ENCODE measurements around the gene DOK1. TPM values are rescaled to one million over a fixed set of nuclear protein-coding genes. Genes with fewer than 3 reads are reported as not detected.

DOK1 gene
- total and polyA plus RNA-seq, 4 donors = 17.7 to 37.3 (median 26.6) TPM

- ATAC-seq (ENCODE audit: insufficient read depth, low FRiP score) (no peak), DNase-seq (peak in 2 of 3 donors; percentile 8 to 14)
- no peak overlapping the region for H3K4me3 ChIP-seq
- no peaks in the 10 kb centered on the region for H3K9me3 ChIP-seq (ENCODE audit: control insufficient read depth in 4 of 4, insufficient read depth in 3 of 4, low read length in 3 of 4)
- no peak overlapping the region for H3K27ac ChIP-seq (ENCODE audit: low read depth in 1 of 2, low read length in 1 of 2)
- WGBS, 2 donors = 37 to 49% methylated on average over 4 of the region's 4 CpGs
- no peak for TF ChIP-seq CTCF (IDR thresholded peaks at IDR 0.05; ENCODE audit: control extremely low read depth, extremely low read depth)
- H3K4me1 ChIP-seq (ENCODE audit: control insufficient read depth in 5 of 5, insufficient read depth in 5 of 5, low read length in 5 of 5) = peaks cover 0 to 2% (median 0%) of the 10 kb centered on the region in 5 donors
- no peaks in the 10 kb centered on the region for H3K36me3 ChIP-seq (ENCODE audit: control insufficient read depth in 4 of 4, insufficient read depth in 4 of 4, low read length in 4 of 4)
- no peak overlapping the region for H3K9ac ChIP-seq (ENCODE audit: insufficient read depth in 1 of 2, low read length in 2 of 2)
- H3K27me3 ChIP-seq (ENCODE audit: control insufficient read depth in 3 of 3, insufficient read depth in 3 of 3, low read length in 2 of 3) = peaks cover 0 to 8% (median 0%) of the 10 kb centered on the region in 3 donors
Measured at GRCh38 chr2:74585406-74586185, 31.1 kb downstream of the DOK1 start.

- Histone ChIP-seq H3K27me3 (ENCODE audit: control insufficient read depth in 3 of 3, insufficient read depth in 3 of 3, low read length in 2 of 3) (peaks cover 0 to 9% (median 7%) of the 10 kb centered on the region in 3 donors), H3K36me3 (ENCODE audit: control insufficient read depth in 4 of 4, insufficient read depth in 4 of 4, low read length in 4 of 4) (no peaks in the 10 kb centered on the region), H3K4me3 (no peak overlapping the region), H3K9ac (ENCODE audit: insufficient read depth in 1 of 2, low read length in 2 of 2) (no peak overlapping the region), H3K27ac (ENCODE audit: low read depth in 1 of 2, low read length in 1 of 2) (no peak overlapping the region), H3K9me3 (ENCODE audit: control insufficient read depth in 4 of 4, insufficient read depth in 3 of 4, low read length in 3 of 4) (no peaks in the 10 kb centered on the region), H3K4me1 (ENCODE audit: control insufficient read depth in 5 of 5, insufficient read depth in 5 of 5, low read length in 5 of 5) (peaks cover 0 to 2% (median 0%) of the 10 kb centered on the region in 5 donors)
- WGBS, 2 donors = 18 to 21% methylated on average over 6 of the region's 6 CpGs
- ATAC-seq (ENCODE audit: insufficient read depth, low FRiP score) = peak; percentile 85
- peak; percentile 72 to 84 (median 81) for DNase-seq
- TF ChIP-seq CTCF (IDR thresholded peaks at IDR 0.05; ENCODE audit: control extremely low read depth, extremely low read depth) = peak; percentile 58
Measured at GRCh38 chr2:74587664-74588277, 33.3 kb downstream of the DOK1 start.

- Histone ChIP-seq H3K36me3 (ENCODE audit: control insufficient read depth in 4 of 4, insufficient read depth in 4 of 4, low read length in 4 of 4) (no peaks in the 10 kb centered on the region), H3K4me3 (no peak overlapping the region), H3K27ac (ENCODE audit: low read depth in 1 of 2, low read length in 1 of 2) (no peak overlapping the region), H3K9ac (ENCODE audit: insufficient read depth in 1 of 2, low read length in 2 of 2) (no peak overlapping the region), H3K9me3 (ENCODE audit: control insufficient read depth in 4 of 4, insufficient read depth in 3 of 4, low read length in 3 of 4) (no peaks in the 10 kb centered on the region), H3K4me1 (ENCODE audit: control insufficient read depth in 5 of 5, insufficient read depth in 5 of 5, low read length in 5 of 5) (peaks cover 0 to 2% (median 0%) of the 10 kb centered on the region in 5 donors), H3K27me3 (ENCODE audit: control insufficient read depth in 3 of 3, insufficient read depth in 3 of 3, low read length in 2 of 3) (peaks cover 0 to 12% (median 11%) of the 10 kb centered on the region in 3 donors)
- TF ChIP-seq CTCF (IDR thresholded peaks at IDR 0.05; ENCODE audit: control extremely low read depth, extremely low read depth) = no peak
- DNase-seq = no peak
- ATAC-seq (ENCODE audit: insufficient read depth, low FRiP score) = no peak
- WGBS, 2 donors = 69 to 76% methylated on average over 2 of the region's 2 CpGs
Measured at GRCh38 chr2:74588664-74589063, 34.1 kb downstream of the DOK1 start.

Data from lung (tissue), 12 donors.